Neural cell (in vitro differentiated cells): Measurements from ENCODE around the gene COTL1.

ENCODE experiments used
- CTCF ChIP-seq: fragments of 450-650 bp; IDR thresholded peaks from 2 replicates; pipeline ENCODE4 v1.5.1; 2014; ENCODE audit warnings: antibody characterized with exemption, mild to moderate bottlenecking, moderate library complexity; ENCODE audit not compliant: poor library complexity, severe bottlenecking
- EZH2 ChIP-seq: fragments of 200-600, 300-800 bp; shearing (Covaris generic), sonication (generic); IDR thresholded peaks from 2 replicates; pipeline ENCODE4 v1.6.1; 2014; ENCODE audit warnings: antibody characterized with exemption, low read length, borderline replicate concordance, mild to moderate bottlenecking; ENCODE audit not compliant: insufficient read depth, poor library complexity, severe bottlenecking
- POLR2AphosphoS5 ChIP-seq: IDR thresholded peaks from 2 replicates; pipeline ENCODE4 v1.6.1; 2012
- RAD21 ChIP-seq: fragments of 450-650 bp; conservative IDR thresholded peaks from 2 replicates; pipeline ENCODE4 v1.6.1; 2014; ENCODE audit warnings: antibody characterized with exemption, mild to moderate bottlenecking, moderate library complexity
- TAF1 ChIP-seq: IDR thresholded peaks from 2 replicates; pipeline ENCODE4 v1.6.1; 2012; ENCODE audit warnings: low read depth

- TF ChIP-seq CTCF (no peak), TAF1 (no peak), RAD21 (no peak), EZH2 (no peak), POLR2AphosphoS5 (no peak)
Measured at GRCh38 chr16:84535408-84535807, 82.5 kb downstream of the COTL1 start.
